Caco-2 (cell line): ENCODE results near the gene TNFRSF25. TPM values are rescaled to one million over a fixed set of nuclear protein-coding genes. Genes with fewer than 3 reads are reported as not detected.

ENCODE experiments used
- BruUV-seq: library from RNA; stranded (reverse); fragments of 400-500 nt; replicated peaks from 2 replicates; lab custom pipeline; 2021; lab: Mats Ljungman, UMichigan
- CTCF ChIA-PET: fragments of 300-600 bp; sonication (Branson Sonifier 250); formaldehyde crosslinking; loops from one replicate; lab custom pipeline; 2022; ENCODE audit warnings: antibody characterized with exemption; lab: Charles Lee
- POLR2A ChIA-PET: fragments of 300-600 bp; sonication (Branson Sonifier 250); formaldehyde crosslinking; loops from one replicate; lab custom pipeline; 2022; ENCODE audit warnings: antibody characterized with exemption; lab: Charles Lee
- DNase-seq, 2 experiments: peaks; one replicate each; pipeline versions ENCODE4 v3.0.0 to v3.0.0-alpha.2; 2020 to 2022
- H3K27me3 ChIP-seq: replicated peaks from 2 replicates; pipeline ENCODE4 v1.6.0; 2011; ENCODE audit warnings: low read length; ENCODE audit not compliant: control insufficient read depth, insufficient read depth
- H3K36me3 ChIP-seq: 2 replicates; pipeline ENCODE4 v1.5.1; 2011; ENCODE audit warnings: low read length; ENCODE audit not compliant: control insufficient read depth, insufficient read depth
- H3K4me1 ChIP-seq: fragments of 250-450 bp; sonication (Bioruptor Pico); 2 replicates; pipeline ENCODE4 v1.5.1; 2020; ENCODE audit warnings: mild to moderate bottlenecking
- H3K4me3 ChIP-seq: 2 replicates; pipeline ENCODE4 v1.5.1; 2011; ENCODE audit warnings: low read depth, mild to moderate bottlenecking, control low read depth, low read length
- H3K9me3 ChIP-seq: fragments of 250-450 bp; sonication (Bioruptor Pico); 2 replicates; pipeline ENCODE4 v1.5.1; 2020; ENCODE audit warnings: mild to moderate bottlenecking, moderate library complexity
- H3K27ac Mint-ChIP-seq: one replicate; pipeline ENCODE4 v1.8.0; 2022; ENCODE audit warnings: mixed read lengths; ENCODE audit not compliant: unreplicated experiment
- H3K27me3 Mint-ChIP-seq: one replicate; pipeline ENCODE4 v1.8.0; 2022; ENCODE audit warnings: mixed read lengths; ENCODE audit not compliant: insufficient read depth, unreplicated experiment
- H3K36me3 Mint-ChIP-seq: one replicate; pipeline ENCODE4 v1.8.0; 2022; ENCODE audit warnings: mild to moderate bottlenecking, mixed read lengths; ENCODE audit not compliant: insufficient read depth, unreplicated experiment
- H3K4me1 Mint-ChIP-seq: one replicate; pipeline ENCODE4 v1.8.0; 2022; ENCODE audit warnings: low read depth, mixed read lengths; ENCODE audit not compliant: unreplicated experiment
- H3K4me3 Mint-ChIP-seq: one replicate; pipeline ENCODE4 v1.8.0; 2022; ENCODE audit warnings: mild to moderate bottlenecking, moderate library complexity, mixed read lengths; ENCODE audit not compliant: unreplicated experiment
- H3K9me3 Mint-ChIP-seq: one replicate; pipeline ENCODE4 v1.8.0; 2022; ENCODE audit warnings: mixed read lengths; ENCODE audit not compliant: unreplicated experiment
- intact Hi-C: fragments of 100-400 bp; cut with micrococcal nuclease; formaldehyde crosslinking; loops from one replicate; pipeline ENCODE4 v1.10.0; 2022; ENCODE audit not compliant: unreplicated experiment
- total RNA-seq: library from RNA; stranded (reverse); gene quantifications from 2 replicates; pipeline ENCODE4 v1.2.3, GENCODE V29; 2022
- TF ChIP-seq, protein P1 (sequence below), 2 experiments: fragments of 200-600 bp in 1 of 2; IDR thresholded peaks; 1 replicate in 1 of 2; 2 replicates in 1 of 2; pipeline versions ENCODE4 v1.5.1 to v1.8.0; 2011 to 2022; ENCODE audit warnings: antibody characterized with exemption in 1 of 2, control low read depth in 1 of 2, inconsistent platforms in 1 of 2, low read depth in 1 of 2, low read length in 1 of 2, mild to moderate bottlenecking in 1 of 2, moderate library complexity in 1 of 2; ENCODE audit not compliant: insufficient read depth in 1 of 2, severe bottlenecking in 1 of 2, unreplicated experiment in 1 of 2

TNFRSF25 gene
- total RNA-seq, 1 experiment from 2014 or later = 16.3 TPM

DNA sequence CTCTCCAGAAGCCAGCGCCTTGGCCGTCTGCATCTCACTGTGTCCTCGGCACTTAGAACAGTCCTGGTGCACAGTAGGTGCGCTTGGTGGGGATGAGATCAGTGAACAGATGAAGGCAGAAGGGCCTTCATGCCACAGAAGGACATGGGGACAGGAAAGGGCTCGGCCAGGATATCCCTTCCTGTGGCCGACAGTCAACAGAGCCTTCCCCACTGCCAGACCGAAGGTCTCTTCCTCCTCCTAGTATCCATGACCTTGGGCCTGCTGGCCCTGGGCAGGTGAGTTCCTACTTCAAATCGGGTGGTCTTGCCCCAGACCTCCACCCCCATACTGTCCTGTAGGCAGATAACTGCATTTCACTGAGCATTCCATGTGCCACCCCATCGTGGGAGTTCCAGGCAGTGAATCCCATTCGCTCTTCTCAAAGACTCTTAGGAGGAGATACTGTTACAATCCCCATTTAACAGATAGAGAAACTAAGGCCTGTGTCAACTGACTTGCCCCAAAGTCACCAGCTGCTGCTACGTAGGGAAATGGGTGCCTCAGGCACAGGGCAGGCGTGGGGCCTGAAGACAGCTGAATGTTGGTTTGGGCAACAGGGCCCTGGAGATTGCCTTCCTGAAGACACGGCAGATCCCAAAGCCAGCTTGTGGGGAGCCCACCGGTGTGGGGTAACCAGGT is 22.0 kb upstream of the TNFRSF25 start:
- Histone ChIP-seq H3K4me1 (peaks cover 10% of the 10 kb centered on the region; the same call in 1 of the 2 replicates), H3K4me3 (no peak overlapping the region), H3K9me3 (no peaks in the 10 kb centered on the region), H3K27me3 (no peaks in the 10 kb centered on the region), H3K36me3 (no peaks in the 10 kb centered on the region)
- no peak for DNase-seq
- TF ChIP-seq, protein P1, sequence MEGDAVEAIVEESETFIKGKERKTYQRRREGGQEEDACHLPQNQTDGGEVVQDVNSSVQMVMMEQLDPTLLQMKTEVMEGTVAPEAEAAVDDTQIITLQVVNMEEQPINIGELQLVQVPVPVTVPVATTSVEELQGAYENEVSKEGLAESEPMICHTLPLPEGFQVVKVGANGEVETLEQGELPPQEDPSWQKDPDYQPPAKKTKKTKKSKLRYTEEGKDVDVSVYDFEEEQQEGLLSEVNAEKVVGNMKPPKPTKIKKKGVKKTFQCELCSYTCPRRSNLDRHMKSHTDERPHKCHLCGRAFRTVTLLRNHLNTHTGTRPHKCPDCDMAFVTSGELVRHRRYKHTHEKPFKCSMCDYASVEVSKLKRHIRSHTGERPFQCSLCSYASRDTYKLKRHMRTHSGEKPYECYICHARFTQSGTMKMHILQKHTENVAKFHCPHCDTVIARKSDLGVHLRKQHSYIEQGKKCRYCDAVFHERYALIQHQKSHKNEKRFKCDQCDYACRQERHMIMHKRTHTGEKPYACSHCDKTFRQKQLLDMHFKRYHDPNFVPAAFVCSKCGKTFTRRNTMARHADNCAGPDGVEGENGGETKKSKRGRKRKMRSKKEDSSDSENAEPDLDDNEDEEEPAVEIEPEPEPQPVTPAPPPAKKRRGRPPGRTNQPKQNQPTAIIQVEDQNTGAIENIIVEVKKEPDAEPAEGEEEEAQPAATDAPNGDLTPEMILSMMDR (IDR thresholded peaks at IDR 0.05; ENCODE audit: insufficient read depth in 1 of 2, low read depth in 1 of 2, low read length in 1 of 2, severe bottlenecking in 1 of 2, unreplicated experiment in 1 of 2) = no peak
- Mint-ChIP-seq H3K27ac (no peak overlapping the region), H3K36me3 (no peaks in the 10 kb centered on the region), H3K4me3 (no peak overlapping the region), H3K4me1 (peaks cover 9% of the 10 kb centered on the region), H3K9me3 (no peaks in the 10 kb centered on the region), H3K27me3 (no peaks in the 10 kb centered on the region)
- CTCF ChIA-PET = interaction anchor here (1.0 to 3.2 kb wide), 3 partner anchors 8 to 65 kb away, joined by 3 to 16 read pairs (median 5); no protein-coding TSS in a partner anchor
- intact Hi-C loops = no loop called here
- POLR2A ChIA-PET = no interaction called here
- BruUV-seq = no TSS peak

DNA sequence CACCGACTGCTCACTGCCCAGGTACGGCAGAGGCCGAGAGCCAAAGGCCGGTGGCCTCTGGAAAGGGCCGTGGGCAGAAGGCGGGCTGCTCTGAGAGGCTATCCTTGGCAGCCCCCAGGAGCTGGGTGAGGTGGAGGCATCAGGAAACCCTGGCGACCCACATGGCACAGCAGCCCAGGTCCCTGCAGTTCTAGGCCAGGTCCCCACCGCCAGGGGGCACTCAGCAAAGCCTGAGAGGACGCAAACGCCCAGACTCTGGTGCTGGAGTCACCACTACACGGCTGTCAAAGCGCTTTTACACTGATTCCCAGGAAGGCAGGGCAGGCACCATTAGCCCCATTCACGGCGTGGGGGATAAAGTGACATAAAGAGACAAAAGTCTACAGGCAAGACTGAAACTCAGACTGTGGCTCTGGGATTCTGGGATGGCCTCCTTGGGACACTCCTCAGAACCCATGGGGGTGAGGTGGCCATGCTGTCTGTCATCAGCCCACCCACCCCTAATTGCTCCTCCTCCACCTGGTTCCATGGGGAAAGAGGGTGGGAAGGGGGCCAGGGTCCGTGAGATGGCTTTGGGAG is 20.5 kb upstream of the TNFRSF25 start:
- ChIA-PET CTCF (interaction anchor here (0.6 to 1.7 kb wide), 4 partner anchors 10 to 95 kb away, joined by 4 to 6 read pairs (median 4); no protein-coding TSS in a partner anchor), POLR2A (no interaction called here)
- Mint-ChIP-seq H3K27me3 (no peaks in the 10 kb centered on the region), H3K36me3 (no peaks in the 10 kb centered on the region), H3K9me3 (no peaks in the 10 kb centered on the region), H3K4me1 (peaks cover 14% of the 10 kb centered on the region), H3K27ac (no peak overlapping the region), H3K4me3 (no peak overlapping the region)
- Histone ChIP-seq H3K27me3 (no peaks in the 10 kb centered on the region), H3K4me1 (peaks cover 8% of the 10 kb centered on the region; the same call in 1 of the 2 replicates), H3K36me3 (no peaks in the 10 kb centered on the region), H3K9me3 (no peaks in the 10 kb centered on the region), H3K4me3 (no peak overlapping the region)
- TF ChIP-seq, protein P1 (IDR thresholded peaks at IDR 0.05; ENCODE audit: insufficient read depth in 1 of 2, low read depth in 1 of 2, low read length in 1 of 2, severe bottlenecking in 1 of 2, unreplicated experiment in 1 of 2) = peak; percentile 75 to 80
- DNase-seq = peak; percentile 76 to 80
- intact Hi-C loops = loop anchor here (1.0 kb wide), 1 partner anchor 37 kb away; no protein-coding TSS in a partner anchor
- no TSS peak for BruUV-seq

DNA sequence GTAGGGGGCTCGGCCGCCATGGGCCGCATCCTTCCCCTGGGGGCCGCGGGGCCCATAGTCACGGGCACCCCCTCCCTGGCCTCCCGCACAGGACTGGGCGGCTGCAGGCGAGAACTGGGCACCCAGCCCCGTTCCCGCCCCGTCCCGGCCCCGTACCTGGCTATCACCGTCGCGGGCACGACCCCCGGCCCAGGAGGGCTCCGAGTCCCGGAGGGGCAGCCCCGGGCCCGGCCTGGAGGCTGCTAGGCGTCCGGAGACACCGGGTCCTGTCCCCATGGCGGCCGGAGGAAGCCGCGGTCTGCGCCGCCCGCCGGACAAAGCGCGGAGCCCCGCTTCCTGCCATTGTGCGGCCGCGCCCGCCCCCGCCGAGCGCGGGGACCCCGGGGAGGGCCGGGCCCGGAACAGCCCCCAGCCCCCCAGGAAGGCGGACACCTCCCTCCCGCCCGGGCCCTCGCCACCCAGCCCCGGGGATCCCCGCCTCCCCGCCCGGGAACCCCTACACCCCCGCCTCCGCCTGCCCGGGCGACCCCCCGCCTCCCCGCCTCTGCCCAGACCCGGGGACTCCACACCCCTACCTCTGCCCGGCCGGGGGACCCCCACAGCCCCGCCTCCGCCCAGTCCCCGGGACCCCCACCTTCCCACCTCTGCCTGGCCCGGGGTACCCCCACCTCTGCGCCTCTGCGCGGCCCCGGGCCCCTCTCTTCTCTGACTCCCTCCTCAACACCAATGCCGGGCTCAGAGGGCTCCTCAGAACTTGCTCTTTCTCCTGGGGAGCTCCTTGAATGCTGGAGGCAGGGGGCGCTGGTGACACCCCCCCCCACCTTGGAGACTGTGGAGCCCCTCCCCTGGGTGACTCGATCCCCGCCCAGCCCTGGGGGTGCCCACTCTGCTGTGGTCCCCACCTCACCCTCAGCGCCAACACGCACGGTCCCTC is 19.5 kb upstream of the TNFRSF25 start:
- intact Hi-C loops = loop anchor here (1.0 kb wide), 1 partner anchor 38 kb away; no protein-coding TSS in a partner anchor
- Mint-ChIP-seq H3K27ac (no peak overlapping the region), H3K4me1 (peaks cover 9% of the 10 kb centered on the region), H3K4me3 (peak overlapping the region; percentile 48), H3K27me3 (no peaks in the 10 kb centered on the region), H3K36me3 (no peaks in the 10 kb centered on the region), H3K9me3 (no peaks in the 10 kb centered on the region)
- TF ChIP-seq, protein P1 (IDR thresholded peaks at IDR 0.05; ENCODE audit: insufficient read depth in 1 of 2, low read depth in 1 of 2, low read length in 1 of 2, severe bottlenecking in 1 of 2, unreplicated experiment in 1 of 2) = no peak
- POLR2A ChIA-PET = no interaction called here
- Histone ChIP-seq H3K27me3 (no peaks in the 10 kb centered on the region), H3K4me3 (peak overlapping the region; percentile 39), H3K4me1 (0 out of 2 replicates have a peak, but pooled peaks cover 4% of the 10 kb centered on the region), H3K9me3 (no peaks in the 10 kb centered on the region), H3K36me3 (no peaks in the 10 kb centered on the region)
- DNase-seq = no peak
- CTCF ChIA-PET = interaction anchor here (1.1 to 1.7 kb wide), 2 partner anchors 9 to 45 kb away, joined by 5 to 6 read pairs; no protein-coding TSS in a partner anchor
- no TSS peak for BruUV-seq
